HG03066 (cell line): Measurements from ENCODE around the gene AGFG2.

Experiments used
- ATAC-seq: cut with Tn5 transposase; IDR thresholded peaks from one replicate; pipeline ENCODE4 v1.9.1; 2021; ENCODE audit warnings: low read depth; ENCODE audit not compliant: unreplicated experiment

AGFG2 gene

DNA sequence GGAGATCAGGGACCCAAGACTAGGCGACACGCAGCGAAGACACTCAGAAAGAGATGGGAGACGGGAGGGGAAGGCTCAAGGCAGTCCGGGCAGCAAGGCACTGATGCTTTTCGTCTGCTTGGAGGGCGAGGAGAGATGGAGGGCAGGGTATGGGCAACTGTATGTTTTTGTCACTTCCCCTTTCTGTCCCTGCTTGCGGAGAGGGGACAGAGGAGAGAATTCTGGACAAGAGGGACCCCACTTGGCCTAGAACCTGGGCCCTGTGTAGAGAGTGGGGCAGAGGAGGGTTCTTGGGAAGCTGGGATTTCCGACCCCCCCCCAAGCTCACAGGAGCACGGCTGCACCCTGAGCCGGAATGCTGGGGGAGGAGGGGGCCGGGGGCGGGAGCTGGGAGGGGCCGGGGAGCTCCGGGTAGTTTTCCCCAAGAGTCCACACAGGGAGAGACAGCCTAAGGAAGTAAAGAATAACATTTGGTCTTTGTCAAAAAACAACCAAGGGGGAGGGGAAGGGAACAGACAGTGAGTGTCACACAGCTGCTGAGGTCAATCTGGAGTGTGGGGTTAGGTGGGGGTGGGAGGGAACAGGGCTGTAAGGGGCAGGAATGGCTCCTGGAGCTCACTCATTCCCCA is 45.2 kb downstream of the AGFG2 start:
- no peak for ATAC-seq

DNA sequence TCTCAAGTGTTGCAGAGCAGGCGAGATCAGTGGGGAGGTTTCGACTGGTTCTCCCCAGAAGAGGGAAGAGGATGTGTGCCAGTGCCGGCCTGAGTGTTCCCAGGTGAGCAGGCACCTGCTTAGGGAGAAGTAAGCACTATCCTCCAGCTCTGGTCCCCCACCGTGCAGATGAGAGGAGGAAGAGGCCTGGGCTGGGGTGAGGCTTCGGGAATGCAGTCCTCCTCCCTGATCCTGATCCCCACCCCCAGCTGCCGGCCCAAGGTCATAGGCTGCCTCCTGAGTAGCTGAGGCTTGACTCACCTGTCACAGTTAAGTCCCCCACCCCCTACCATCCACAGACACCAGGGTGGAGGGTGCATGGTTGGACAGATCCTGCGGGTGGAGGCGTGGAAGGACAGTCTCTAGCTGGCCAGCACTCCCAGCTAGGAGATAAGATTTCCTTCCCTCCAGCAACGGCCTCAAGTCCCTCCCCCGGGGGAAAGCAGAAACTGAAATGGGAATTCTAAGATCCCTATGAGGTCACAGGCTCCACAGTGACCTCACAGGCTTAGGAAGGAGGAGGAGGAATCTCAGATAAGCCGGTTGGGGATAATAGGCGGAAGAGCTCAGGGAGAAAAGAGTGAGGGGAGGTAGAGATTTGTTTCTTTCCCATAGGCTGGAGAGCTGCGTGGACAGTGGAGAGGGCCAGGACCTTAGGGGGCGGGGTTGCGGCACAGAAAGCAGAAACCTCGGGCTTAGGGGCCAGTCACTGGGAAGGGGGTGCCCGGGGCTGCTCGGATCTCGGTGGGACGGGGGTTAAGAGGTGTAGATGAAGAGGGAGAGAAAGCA is 45.9 kb downstream of the AGFG2 start:
- no peak for ATAC-seq

DNA sequence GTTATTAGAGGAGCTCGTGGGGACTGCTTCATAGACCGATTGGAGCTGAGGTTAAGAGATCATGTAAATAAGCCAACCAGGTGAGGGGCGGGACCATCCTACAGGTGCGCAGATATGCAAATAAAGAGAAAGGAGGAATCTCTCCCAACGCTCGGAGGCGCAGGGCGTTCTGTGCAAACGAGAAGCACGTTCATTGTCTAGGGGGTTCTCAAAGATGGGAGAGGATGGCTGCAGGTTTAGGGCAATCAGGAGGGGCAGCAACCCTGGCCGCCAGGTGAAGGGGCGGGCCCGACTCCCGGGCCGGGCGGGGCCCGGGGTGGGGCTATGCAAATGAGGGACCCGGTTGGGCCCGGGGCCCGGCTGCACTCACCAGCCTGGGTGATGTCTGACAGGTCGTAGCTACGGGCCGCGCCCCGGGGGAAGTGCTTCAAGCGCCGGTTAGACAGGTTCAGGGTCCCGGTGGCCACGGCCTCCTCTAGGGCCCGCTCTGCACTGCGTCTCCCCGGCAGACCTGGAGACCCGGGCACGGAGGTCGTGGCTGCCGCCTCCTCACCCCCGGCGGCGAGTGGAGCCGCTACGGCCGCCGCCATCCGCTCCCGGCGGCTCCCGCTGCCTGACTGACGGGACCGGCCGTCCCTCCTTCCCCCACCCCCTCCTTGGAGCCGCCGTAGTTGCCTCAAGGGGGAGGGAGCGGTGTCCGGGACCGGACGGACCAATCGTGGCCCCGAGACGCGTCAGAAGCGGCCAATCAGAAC is 46.7 kb downstream of the AGFG2 start, which contains the start of gene LRCH4:
Gene LRCH4 (minus strand): TSS at position 619 of the 755 bp plus-strand sequence. CDS start 29 bp downstream, at position 590.
- ATAC-seq, result peak; percentile 27

DNA sequence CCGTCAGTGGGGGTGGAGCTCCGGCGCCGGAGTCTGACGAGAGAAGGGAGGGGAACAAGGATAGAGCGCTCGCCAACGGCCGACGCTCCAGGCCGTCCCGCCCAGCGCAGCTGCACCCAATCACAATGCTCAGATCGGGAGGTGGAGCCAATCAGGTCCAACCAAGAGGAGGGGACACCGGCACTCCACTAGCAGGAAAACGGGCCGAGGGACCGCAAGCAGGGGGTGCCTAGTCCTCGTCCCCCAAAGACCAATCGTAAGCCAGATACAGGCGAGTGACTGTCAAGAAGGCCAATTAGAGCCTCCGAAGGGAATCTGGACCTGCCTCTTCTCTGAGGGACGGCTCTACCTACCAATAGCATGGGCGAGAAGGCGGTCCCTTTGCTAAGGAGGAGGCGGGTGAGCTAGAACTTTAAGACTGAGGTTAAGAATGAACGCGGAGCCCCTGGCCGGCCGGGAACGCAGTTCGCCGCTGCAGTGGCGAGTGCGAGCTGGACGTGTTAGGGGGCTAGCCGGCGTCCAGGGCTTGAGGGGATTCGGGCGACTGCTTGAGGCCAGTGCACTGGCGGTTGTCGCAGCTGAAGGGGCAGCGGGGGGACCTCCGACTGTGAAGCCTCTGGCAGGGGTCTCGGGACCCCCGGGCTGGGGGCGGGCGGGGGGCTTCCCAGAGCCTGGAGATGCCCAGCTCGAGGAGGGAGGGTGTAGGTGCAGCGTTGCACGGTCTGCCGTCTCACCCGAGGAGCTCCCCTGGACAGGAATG is 47.4 kb downstream of the AGFG2 start, which contains the start of gene FBXO24:
Gene FBXO24 (plus strand): TSS at position 63 of the 760 bp plus-strand sequence. CDS start 298 bp downstream, at position 361.
- peak; percentile 77 for ATAC-seq

DNA sequence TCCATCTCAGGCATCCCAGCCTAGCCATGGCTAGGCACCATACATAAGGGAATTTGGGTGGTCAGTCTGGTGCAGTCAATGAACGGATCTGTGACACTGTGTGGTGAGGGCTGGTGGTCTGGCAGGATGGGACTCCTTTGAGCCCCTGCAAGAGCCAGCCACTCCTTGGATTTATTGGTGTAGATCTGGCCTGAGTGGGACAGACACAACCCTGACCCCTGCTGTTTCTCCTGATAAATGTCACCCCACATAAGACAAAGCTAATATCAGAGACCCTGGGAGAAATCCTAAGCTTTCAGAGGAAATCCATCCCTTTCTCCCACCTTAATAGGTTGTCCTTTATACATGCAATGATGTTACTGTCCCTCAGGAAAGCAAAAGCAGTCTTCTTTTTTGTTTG is 49.4 kb downstream of the AGFG2 start:
- no peak for ATAC-seq

DNA sequence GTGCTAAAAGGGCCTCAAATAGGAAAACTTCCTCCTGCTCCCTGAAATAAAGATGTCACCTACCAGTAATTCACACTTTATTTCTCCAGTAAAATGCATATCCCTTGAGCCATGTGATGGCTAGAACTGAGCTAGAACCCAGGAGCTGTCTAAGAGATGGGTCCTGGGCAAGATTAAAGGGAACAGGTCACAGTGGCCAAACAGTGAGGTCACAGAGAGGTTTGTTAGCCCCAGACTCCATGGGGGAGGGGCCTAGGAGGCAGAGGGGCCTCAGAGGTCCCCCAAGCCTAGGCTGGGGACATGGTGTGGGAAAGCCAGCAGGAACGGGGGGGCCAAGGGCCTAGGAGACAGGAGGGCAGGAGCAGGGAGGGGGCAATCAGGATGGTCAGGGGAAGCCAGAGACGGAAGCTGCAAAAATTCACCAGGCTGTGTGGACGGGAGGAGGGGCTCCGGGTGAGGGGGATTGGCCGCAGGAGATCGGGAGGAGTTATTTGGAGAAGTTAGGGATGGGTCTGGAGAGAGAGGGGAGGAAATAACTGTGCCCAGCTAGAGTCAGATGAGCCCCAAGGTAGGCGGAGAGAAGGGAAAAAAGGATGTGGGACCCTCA is 50.4 kb downstream of the AGFG2 start:
- ATAC-seq, result no peak

DNA sequence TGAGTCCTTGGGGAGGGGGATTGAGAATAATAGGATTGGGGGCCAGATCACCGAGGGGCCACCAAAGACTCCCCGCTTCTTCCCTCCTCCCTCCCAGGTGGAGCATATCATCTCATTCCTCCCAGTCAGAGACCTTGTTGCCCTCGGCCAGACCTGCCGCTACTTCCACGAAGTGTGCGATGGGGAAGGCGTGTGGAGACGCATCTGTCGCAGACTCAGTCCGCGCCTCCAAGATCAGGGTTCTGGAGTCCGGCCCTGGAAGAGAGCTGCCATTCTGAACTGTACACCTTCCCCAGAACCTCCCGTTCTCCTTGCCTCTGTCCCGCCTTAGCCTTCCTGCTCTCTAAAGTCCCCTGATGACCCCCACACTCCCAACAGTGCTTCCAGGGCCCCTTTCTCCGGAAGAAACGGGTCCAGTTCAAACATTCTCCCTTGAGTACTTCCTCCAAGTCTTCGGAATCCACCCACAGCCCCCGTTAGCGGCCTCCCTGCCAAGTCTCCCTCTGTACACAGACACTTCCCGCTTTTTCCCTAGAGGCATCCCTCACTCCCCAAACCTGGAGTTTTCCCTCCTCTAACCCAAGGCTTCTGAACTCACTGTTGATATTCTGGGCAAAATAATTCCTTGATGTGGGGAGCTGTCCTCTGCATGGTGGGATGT is 51.2 kb downstream of the AGFG2 start:
- no peak for ATAC-seq

DNA sequence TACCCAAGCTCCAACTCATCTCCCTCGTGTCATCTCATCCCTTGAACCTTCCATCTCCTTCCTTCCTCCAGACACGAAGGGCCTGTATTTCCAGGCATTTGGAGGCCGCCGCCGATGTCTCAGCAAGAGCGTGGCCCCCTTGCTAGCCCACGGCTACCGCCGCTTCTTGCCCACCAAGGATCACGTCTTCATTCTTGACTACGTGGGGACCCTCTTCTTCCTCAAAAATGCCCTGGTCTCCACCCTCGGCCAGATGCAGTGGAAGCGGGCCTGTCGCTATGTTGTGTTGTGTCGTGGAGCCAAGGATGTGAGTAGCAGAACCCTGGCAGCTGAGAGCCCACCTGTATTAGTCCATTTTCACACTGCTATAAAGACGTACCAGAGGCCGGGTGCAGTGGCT is 52.6 kb downstream of the AGFG2 start:
- ATAC-seq, result no peak

DNA sequence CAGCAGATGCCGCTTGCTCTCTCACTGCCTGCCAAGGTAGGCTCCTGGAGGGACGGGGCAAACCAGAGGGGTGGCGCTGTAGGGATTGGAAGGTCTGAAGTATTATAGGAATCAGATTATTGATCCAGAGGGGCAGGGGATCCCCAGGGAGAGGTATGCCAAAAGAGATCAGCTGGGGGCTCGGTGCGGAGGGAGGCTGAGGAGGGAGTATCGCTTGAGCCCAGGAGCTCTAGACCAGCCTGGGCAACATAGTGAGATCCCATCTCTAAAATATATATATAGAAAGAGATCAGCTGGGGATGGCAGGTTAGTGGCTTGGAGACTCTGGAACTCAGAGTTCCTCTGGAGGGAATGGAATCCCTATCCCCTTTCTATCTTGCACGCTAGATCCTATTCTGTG is 56.2 kb downstream of the AGFG2 start:
- ATAC-seq, result no peak

DNA sequence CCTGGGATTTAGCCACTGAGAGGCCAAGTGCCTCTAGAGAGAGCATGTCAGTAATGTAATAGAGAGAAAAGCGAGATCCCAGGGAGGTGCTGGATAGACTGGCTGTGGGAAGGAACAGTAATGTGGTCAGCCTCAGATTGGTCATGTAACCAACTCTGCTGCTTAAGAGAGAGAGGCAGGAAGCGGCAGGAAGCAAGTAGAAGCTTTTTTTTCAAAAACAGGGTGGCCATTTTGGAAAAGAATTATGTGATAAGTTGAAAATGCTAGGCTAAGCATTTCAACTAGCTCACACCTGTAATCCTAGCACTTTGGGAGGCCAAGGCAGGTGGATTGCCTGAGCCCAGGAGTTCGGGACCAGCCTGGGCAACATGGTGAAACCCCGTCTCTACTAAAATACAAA is 59.4 kb downstream of the AGFG2 start:
- ATAC-seq, result no peak

DNA sequence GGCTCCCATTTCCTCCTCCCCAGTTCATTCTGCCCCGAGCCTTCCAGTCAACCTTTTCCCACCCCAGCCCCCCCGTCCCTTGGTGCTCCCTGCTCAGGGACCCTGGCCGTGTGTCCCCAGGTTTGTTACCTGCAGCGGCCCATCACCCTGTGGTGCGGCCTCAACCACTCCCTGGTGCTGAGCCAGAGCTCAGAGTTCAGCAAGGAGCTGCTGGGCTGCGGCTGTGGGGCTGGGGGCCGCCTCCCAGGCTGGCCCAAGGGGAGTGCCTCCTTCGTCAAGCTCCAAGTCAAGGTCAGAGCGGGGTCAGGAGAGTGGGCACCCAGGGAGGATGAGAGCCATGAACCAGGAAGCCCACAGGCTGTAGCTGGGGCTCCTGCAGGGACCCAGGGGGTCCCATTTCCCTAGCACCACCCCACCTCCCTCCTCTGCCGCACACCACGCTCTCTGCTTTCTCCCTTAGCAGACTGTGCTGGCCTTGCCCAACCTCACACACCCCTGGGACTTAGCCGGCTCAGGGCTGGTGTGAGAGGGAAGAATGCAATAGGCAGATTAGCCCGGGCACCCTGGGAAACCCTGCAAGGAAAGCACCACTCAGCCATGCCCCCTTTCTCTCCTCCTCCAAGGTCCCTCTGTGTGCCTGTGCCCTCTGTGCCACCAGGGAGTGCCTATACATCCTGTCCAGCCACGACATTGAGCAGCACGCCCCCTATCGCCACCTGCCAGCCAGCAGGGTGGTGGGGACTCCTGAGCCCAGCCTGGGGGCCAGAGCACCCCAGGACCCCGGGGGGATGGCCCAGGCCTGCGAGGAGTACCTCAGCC is 61.1 kb downstream of the AGFG2 start:
- ATAC-seq, result no peak

DNA sequence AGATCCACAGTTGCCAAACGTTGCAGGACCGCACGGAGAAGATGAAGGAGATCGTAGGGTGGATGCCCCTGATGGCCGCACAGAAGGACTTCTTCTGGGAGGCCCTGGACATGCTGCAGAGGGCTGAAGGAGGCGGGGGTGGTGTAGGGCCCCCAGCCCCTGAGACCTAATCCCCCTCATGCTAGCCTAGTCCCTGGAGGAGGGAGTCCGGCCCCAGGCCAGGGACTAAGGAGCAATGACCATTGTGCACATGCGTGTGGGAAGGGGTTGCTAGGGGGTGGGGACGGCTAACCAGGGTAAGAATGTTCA is 61.7 kb downstream of the AGFG2 start:
- no peak for ATAC-seq

DNA sequence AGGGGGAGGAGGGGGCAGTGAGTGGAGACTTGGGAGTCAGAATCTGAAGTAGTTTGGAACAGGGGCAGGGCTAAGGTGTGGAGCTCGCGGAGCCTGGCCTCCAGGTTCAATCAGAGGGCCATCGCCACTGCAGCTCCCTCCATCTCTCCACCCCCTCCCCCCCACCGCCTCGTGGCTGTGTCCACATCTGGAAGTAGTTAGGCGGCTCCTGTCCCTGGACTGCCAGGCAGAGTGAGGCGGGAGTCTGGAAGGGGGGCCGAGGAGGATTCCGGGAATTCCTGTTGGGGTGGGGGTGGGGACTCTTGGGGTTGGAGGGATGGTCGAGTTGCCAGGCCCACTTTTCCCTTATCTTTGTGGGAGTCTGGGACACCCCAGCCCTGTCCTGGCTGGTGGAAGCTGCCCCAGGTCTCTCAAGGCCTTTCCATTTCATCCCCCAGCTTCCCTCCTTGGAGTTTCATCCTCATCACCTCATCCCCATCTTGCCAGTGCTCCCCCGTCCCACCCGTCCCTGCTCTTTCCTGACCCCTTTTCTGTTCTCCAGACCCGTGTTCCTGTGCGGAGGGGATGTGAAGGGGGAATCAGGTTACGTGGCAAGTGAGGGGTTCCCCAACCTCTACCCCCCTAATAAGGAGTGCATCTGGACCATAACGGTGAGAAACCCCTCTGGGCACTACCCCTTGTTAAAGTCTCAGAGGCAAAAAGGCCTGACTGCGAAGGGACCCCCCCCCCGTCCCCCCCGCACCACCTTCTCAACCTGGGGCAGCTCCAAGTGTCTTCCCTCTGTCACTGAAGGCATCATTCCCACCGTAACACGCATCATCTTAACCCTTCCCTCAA is 64.1 kb downstream of the AGFG2 start:
- no peak for ATAC-seq

DNA sequence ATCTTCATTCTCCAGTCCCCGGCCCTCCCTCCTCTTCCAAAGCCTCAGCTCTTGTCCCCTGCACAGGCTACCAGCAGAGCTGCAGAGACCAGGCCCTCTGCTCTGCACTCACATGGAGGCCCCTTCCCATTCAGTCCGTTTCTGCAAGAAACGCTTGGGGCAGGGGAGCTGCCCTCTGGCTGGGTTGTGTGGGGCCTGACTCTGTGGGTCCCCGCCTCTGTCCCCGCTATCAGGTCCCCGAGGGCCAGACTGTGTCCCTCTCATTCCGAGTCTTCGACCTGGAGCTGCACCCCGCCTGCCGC is 64.7 kb downstream of the AGFG2 start:
- no peak for ATAC-seq

DNA sequence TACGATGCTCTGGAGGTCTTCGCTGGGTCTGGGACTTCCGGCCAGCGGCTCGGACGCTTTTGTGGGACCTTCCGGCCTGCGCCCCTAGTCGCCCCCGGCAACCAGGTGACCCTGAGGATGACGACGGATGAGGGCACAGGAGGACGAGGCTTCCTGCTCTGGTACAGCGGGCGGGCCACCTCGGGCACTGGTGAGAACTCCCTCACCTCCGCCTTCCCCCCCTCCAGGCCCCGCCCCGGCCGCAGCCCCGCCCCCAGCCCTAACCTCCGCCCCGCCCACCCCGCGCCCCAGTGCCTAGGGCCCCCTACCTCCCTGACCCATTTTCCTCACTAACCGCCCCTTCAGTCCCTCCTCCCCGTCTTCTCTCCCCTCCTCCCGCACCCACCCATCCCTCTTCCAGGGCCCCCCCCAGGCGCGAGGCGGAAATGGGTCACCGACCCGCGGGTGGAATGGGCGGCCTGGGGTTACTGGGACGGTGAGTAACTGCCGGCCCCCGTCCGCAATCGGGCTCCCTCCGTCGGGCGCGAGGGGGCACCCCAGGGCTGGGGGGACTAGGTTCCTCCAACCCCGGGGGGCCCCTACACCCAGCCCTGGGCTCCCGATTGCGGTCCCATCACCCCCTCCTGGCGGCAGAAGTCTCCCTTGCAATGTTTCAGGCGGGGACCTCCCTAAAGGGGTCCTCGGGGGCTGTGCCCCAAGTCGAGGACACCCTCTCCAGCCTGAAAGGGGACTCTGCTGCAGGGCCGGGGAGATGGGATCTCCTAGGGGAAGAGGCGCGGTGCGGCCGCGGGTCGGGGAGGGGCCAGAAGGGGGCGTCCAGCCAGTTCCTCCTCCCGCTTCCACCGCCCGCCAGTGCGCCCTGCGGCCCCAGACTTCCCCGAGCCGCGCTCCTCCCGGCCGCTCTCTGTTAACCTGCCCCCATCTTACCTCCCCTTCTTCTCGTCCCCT is 65.3 kb downstream of the AGFG2 start:
- no peak for ATAC-seq

DNA sequence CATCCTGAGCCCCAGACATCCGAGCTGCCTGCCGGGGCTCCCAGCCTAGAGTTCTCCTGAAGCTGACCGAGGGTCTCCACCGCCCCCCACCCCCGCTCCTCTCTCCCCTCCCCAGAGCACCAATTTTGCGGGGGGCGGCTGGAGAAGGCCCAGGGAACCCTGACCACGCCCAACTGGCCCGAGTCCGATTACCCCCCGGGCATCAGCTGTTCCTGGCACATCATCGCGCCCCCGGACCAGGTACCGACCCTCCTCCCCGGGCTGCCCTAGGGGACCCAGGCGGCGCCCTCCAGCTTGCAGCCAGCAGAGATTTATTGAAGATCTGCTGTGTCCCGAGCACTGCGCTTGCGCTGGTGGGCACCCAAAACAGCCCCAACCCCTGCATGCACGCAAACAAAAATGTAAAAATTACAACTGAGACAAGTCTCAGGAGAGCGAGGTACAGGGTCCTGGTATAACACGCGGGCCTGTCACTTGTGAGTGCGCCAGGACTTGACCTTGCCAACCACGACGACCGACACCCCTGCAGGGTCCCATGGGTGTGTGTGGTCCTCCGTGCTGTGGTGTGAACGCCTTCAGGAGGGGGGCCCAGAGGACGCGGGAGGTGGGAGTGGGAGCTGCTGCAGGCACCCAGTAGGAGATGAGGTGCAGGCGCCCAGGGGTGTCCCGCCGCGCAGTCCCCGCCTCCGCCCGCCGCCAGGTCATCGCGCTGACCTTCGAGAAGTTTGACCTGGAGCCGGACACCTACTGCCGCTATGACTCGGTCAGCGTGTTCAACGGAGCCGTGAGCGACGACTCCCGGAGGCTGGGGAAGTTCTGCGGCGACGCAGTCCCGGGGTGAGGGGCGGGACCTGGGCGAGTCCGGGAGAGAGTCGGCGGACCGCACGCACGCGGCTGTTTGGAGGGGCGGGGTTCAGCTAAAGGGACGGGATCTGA is 66.2 kb downstream of the AGFG2 start:
- no peak for ATAC-seq
